Naive thymus-derived CD4-positive, alpha-beta T cell (primary cell): ENCODE data around the gene TXNDC5. TPM values are rescaled to one million over a fixed set of nuclear protein-coding genes. Genes with fewer than 3 reads are reported as not detected.

Source experiments
- ATAC-seq: fragments of 150-1000 bp; cut with Tn5 transposase; 2 replicates; pipeline ENCODE4 v1.10.0; 2021; ENCODE audit warnings: mild to moderate bottlenecking, moderate library complexity
- CTCF ChIA-PET: fragments of 350-600 bp; sonication (Branson Sonifier 250); formaldehyde crosslinking; loops from one replicate; lab custom pipeline; 2021; ENCODE audit warnings: antibody characterized with exemption; lab: Charles Lee
- POLR2A ChIA-PET: fragments of 350-600 bp; sonication (Branson Sonifier 250); formaldehyde crosslinking; loops from one replicate; lab custom pipeline; 2021; ENCODE audit warnings: antibody characterized with exemption, inconsistent platforms; lab: Charles Lee
- DNase-seq, 9 donors: peaks; one replicate each; pipeline versions ENCODE4 v3.0.0 to v3.0.0-alpha.2; 2020 to 2022; ENCODE audit warnings: mixed read lengths in 1 of 9
- H3K27ac ChIP-seq: one replicate; pipeline ENCODE4 v1.7.0; 2013; ENCODE audit warnings: mild to moderate bottlenecking, low read depth, low read length, moderate library complexity
- H3K27me3 ChIP-seq, 2 donors: one replicate each; pipeline ENCODE4 v1.7.0; 2013; ENCODE audit warnings: low read length in 2 of 2, mild to moderate bottlenecking in 2 of 2, moderate library complexity in 2 of 2; ENCODE audit not compliant: control insufficient read depth in 2 of 2, insufficient read depth in 2 of 2
- H3K36me3 ChIP-seq, 3 experiments: 1 replicate in 2 of 3; 2 replicates in 1 of 3; pipeline ENCODE4 v1.7.0; 2013; ENCODE audit warnings: low read length in 3 of 3, mild to moderate bottlenecking in 3 of 3, moderate library complexity in 1 of 3; ENCODE audit not compliant: insufficient read depth in 3 of 3, control insufficient read depth in 2 of 3
- H3K4me1 ChIP-seq, 2 donors: one replicate each; pipeline ENCODE4 v1.7.0; 2013; ENCODE audit warnings: low read length in 2 of 2, mild to moderate bottlenecking in 2 of 2, moderate library complexity in 1 of 2; ENCODE audit not compliant: control insufficient read depth in 2 of 2, insufficient read depth in 2 of 2
- H3K4me3 ChIP-seq: 2 replicates; pipeline ENCODE4 v1.7.0; 2013; ENCODE audit warnings: mild to moderate bottlenecking, low read length
- H3K9me3 ChIP-seq, 3 experiments: 1 replicate in 2 of 3; 2 replicates in 1 of 3; pipeline ENCODE4 v1.7.0; 2013; ENCODE audit warnings: low read length in 3 of 3; ENCODE audit not compliant: control insufficient read depth in 2 of 3
- H3K27ac Mint-ChIP-seq, 9 donors: one replicate each; pipeline ENCODE4 v1.8.0; 2020 to 2022; ENCODE audit warnings: mixed read lengths in 9 of 9, mild to moderate bottlenecking in 8 of 9, moderate library complexity in 5 of 9, inconsistent platforms in 2 of 9
- H3K27me3 Mint-ChIP-seq, 5 donors: one replicate each; pipeline ENCODE4 v1.8.0; 2021 to 2022; ENCODE audit warnings: mixed read lengths in 5 of 5, mild to moderate bottlenecking in 1 of 5
- H3K36me3 Mint-ChIP-seq, 5 donors: one replicate each; pipeline ENCODE4 v1.8.0; 2020 to 2022; ENCODE audit warnings: mixed read lengths in 5 of 5, mild to moderate bottlenecking in 3 of 5, inconsistent platforms in 1 of 5
- H3K4me1 Mint-ChIP-seq, 7 donors: one replicate each; pipeline ENCODE4 v1.8.0; 2020 to 2022; ENCODE audit warnings: mixed read lengths in 7 of 7, mild to moderate bottlenecking in 3 of 7, inconsistent platforms in 1 of 7
- H3K4me3 Mint-ChIP-seq, 10 donors: one replicate each; pipeline ENCODE4 v1.8.0; 2020 to 2022; ENCODE audit warnings: mild to moderate bottlenecking in 10 of 10, mixed read lengths in 10 of 10, moderate library complexity in 6 of 10, inconsistent platforms in 2 of 10
- H3K9me3 Mint-ChIP-seq, 11 donors: one replicate each; pipeline ENCODE4 v1.8.0; 2020 to 2022; ENCODE audit warnings: mixed read lengths in 11 of 11, mild to moderate bottlenecking in 4 of 11, inconsistent platforms in 1 of 11, moderate library complexity in 1 of 11
- intact Hi-C, 2 donors: fragments of 100-400 bp; cut with micrococcal nuclease; formaldehyde crosslinking; loops; one replicate each; pipeline ENCODE4 v1.15.1; 2023
- polyA plus RNA-seq, 2 donors: library from polyadenylated mRNA; unstranded; fragments of 300-500 nt; fragmentation: Illumina TruSeq; gene quantifications; one replicate each; pipeline ENCODE4 v1.2.3, GENCODE V29; 2021
- total RNA-seq, 6 experiments: library from RNA in 5 of 6; stranded (reverse) in 5 of 6; gene quantifications; 1 replicate in 5 of 6; 2 replicates in 1 of 6; pipeline ENCODE4 v1.2.3 and lab custom pipeline; 2021 to 2026

The TXNDC5 gene
- total RNA-seq, result 10 to 100 TPM; 11.5 to 48.6 (median 34.8) TPM
- 10 to 100 TPM; 16.7 to 21.4 TPM for polyA plus RNA-seq
- total RNA-seq (lab: John Stamatoyannopoulos, UW), result not detected

DNA sequence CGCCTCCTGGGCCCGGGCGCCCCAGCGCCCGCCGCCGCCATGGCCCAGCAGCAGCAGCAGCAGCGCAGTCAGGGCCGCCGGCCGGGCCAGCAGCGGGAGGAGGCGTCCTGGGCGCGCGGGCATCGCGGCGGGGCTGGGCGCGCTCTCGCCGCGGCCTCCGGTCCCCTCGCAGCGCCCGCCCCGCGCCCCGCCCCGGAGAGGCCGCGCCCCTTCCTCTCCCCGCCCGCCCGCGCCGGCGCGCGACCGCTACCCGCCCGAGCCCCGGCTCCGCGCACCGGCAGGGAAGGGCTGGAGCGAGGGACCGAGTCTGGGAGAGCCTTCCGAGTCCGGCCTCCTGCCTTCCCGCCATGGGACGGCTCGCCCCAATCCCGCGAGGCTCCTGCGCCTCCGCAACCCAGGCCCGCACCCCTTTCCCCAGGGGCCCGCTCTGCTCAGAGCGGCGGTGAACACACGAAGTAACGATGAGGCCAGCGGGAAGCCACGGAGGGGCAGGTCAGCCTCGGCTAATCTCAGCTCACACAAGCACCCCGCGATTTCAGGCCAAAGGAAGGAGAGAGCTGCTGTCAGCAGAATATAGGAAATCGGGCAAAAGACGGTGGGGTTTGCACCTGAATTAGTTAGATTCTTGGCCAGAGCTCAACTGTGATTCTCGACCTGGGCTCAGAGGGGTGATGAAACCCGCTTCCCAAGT, at the start of gene TXNDC5:
Gene TXNDC5, minus strand, starts transcription at position 135 of the 691 bp plus-strand sequence. Its CDS starts 12 bp downstream, at position 123.
- Mint-ChIP-seq H3K27ac (peak within 1 kb of the TSS in 5 of 9 donors; percentile 3 to 76 (median 27)), H3K36me3 (no peaks in the 10 kb centered on the region)
- CTCF ChIA-PET, result interaction anchor here (0.6 to 1.9 kb wide), 2 partner anchors 149 to 1168 kb away, joined by 4 to 6 read pairs; no protein-coding TSS in a partner anchor

DNA sequence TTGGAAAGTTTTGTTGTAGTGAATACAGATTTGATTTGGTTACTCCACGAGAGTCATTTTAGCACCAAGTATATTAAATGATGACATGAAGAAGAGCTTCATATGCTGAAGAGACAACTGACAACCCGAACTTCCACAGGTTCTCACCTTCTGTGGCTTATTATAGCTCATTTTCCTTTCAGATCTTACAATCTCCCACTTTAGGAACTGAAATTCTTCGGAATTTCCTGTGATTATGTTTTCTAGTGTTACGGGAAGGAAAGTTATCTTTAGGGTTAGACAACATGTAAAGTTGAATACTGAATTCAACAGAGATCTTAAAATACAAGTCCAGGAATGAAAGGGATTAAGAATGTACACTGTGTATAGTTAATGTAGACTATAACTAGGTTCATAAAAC, 49.6 kb upstream of the TXNDC5 start:
- H3K9me3 ChIP-seq, result no peaks in the 10 kb centered on the region
- Mint-ChIP-seq H3K27me3 (peaks cover 0 to 13% (median 0%) of the 10 kb centered on the region in 5 donors), H3K27ac (no peak overlapping the region), H3K4me3 (no peak overlapping the region), H3K4me1 (peaks cover 0 to 4% (median 0%) of the 10 kb centered on the region in 7 donors), H3K36me3 (peaks cover 0 to 4% (median 0%) of the 10 kb centered on the region in 5 donors), H3K9me3 (peaks cover under 1 to 3% (median 2%) of the 10 kb centered on the region in 11 donors)
- H3K4me1 ChIP-seq, result no peaks in the 10 kb centered on the region
- no peak overlapping the region for H3K4me3 ChIP-seq
- CTCF ChIA-PET, result no interaction called here
- intact Hi-C loops, result no loop called here
- H3K27ac ChIP-seq, result no peak overlapping the region
- POLR2A ChIA-PET, result no interaction called here
- H3K36me3 ChIP-seq, result no peaks in the 10 kb centered on the region
- no peaks in the 10 kb centered on the region for H3K27me3 ChIP-seq
- no peak for DNase-seq
- ATAC-seq, result no peak

More for the DNA sequence above, at the start of gene TXNDC5:
- intact Hi-C loops, result loop anchor here (1.0 to 10.0 kb wide), 7 partner anchors 94 to 598 kb away; partner anchors contain the start of genes BLOC1S5 (in 2 of the 2), EEF1E1 (in 2 of the 2), SLC35B3 (in 1 of the 2) and SSR1 (in 1 of the 2)
- peak; percentile 91 for ATAC-seq
- POLR2A ChIA-PET, result no interaction called here
- Histone ChIP-seq H3K9me3 (no peaks in the 10 kb centered on the region), H3K27ac (peak within 1 kb of the TSS; percentile 46), H3K4me3 (peak within 1 kb of the TSS; percentile 76), H3K36me3 (no peaks in the 10 kb centered on the region), H3K4me1 (peaks cover 6 to 16% of the 10 kb centered on the region in 2 donors), H3K27me3 (no peaks in the 10 kb centered on the region)
- Mint-ChIP-seq H3K9me3 (no peaks in the 10 kb centered on the region), H3K4me3 (peak within 1 kb of the TSS in 9 of 10 donors; percentile 68 to 89 (median 78)), H3K4me1 (peaks cover 4 to 18% (median 6%) of the 10 kb centered on the region in 7 donors), H3K27me3 (no peaks in the 10 kb centered on the region)
- peak; percentile 35 to 82 (median 55) for DNase-seq

DNA sequence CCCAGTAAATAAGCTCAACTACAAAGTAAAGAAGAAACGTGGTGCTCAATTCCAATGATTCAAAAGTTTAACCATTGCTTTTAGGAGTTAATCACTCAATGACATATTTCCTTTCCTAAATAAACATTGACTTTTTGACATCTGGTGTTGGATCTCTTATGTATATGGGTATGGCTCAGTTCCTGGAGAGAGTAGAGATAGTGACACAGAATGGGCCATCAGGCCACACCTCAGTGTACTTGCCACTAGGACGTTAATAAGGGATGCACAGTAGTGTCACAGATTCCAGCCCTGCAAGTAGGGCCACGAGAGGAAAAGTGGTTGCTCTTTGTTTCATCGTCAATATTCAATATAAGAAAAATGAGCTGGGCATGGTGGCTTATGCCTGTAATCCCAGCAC, 48.9 kb upstream of the TXNDC5 start:
- Histone ChIP-seq H3K4me3 (no peak overlapping the region), H3K27ac (no peak overlapping the region), H3K36me3 (no peaks in the 10 kb centered on the region), H3K9me3 (no peaks in the 10 kb centered on the region), H3K27me3 (no peaks in the 10 kb centered on the region), H3K4me1 (no peaks in the 10 kb centered on the region)
- ATAC-seq (no peak), DNase-seq (no peak)
- intact Hi-C loops, result no loop called here
- Mint-ChIP-seq H3K36me3 (peaks cover 0 to 4% (median 0%) of the 10 kb centered on the region in 5 donors), H3K27ac (no peak overlapping the region), H3K4me3 (no peak overlapping the region), H3K4me1 (peaks cover 0 to 4% (median 0%) of the 10 kb centered on the region in 7 donors), H3K9me3 (peaks cover 0 to 3% (median 0%) of the 10 kb centered on the region in 11 donors), H3K27me3 (peaks cover 0 to 12% (median 0%) of the 10 kb centered on the region in 5 donors)
- ChIA-PET CTCF (no interaction called here), POLR2A (no interaction called here)

DNA sequence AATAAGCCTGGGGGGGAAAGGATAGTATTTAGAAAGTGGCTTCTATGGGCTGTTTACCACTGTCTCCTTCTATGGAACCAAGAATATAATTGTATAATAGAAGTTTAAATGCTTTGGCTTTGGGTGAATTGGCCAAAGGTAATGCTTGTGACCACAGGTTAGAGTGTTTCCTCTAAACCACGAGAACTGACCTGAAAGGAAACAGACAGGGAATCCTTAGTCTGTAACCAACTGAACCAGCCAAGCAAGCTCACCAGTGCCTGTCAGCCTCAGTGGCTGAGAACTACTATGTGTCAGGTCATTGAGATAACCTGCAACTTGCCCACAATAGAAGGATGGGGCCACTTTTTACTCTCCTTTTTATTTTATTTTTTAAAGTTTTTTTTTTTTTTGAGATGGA, 47.9 kb upstream of the TXNDC5 start:
- H3K36me3 Mint-ChIP-seq, result peaks cover 0 to 4% (median 0%) of the 10 kb centered on the region in 5 donors
- peaks cover 0 to 4% (median 0%) of the 10 kb centered on the region in 7 donors for H3K4me1 Mint-ChIP-seq
- Histone ChIP-seq H3K27ac (no peak overlapping the region), H3K4me3 (no peak overlapping the region), H3K9me3 (no peaks in the 10 kb centered on the region), H3K4me1 (no peaks in the 10 kb centered on the region), H3K36me3 (no peaks in the 10 kb centered on the region), H3K27me3 (no peaks in the 10 kb centered on the region)
- ATAC-seq, result no peak
- H3K9me3 Mint-ChIP-seq, result peaks cover 0 to 3% (median 0%) of the 10 kb centered on the region in 11 donors
- DNase-seq, result no peak
- ChIA-PET POLR2A (no interaction called here), CTCF (no interaction called here)
- H3K27ac Mint-ChIP-seq, result no peak overlapping the region
- peaks cover 0 to 11% (median 0%) of the 10 kb centered on the region in 5 donors for H3K27me3 Mint-ChIP-seq
- H3K4me3 Mint-ChIP-seq, result no peak overlapping the region
- intact Hi-C loops, result no loop called here

DNA sequence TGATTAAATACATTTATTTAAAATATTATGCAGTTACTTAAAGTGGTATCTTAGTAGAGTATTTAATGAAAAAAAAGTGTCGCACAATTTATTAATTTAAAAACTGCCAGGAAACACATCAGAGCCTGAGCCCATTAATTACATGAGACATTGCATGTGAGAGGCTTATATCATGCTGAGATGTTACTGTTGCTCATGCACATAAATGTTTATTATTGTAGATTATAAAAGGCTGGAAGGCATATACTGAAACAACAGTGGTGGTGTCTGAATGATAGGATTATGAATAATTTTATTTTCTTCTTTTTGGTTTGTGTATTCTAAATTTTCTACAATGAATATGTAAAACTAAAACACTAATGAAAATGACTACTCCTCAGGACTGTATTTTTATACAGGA, 45.7 kb upstream of the TXNDC5 start:
- H3K4me3 Mint-ChIP-seq, result no peak overlapping the region
- ATAC-seq, result no peak
- no peaks in the 10 kb centered on the region for H3K9me3 ChIP-seq
- no peaks in the 10 kb centered on the region for H3K36me3 ChIP-seq
- POLR2A ChIA-PET, result no interaction called here
- peaks cover 0 to 6% (median 3%) of the 10 kb centered on the region in 11 donors for H3K9me3 Mint-ChIP-seq
- H3K27ac ChIP-seq, result no peak overlapping the region
- H3K36me3 Mint-ChIP-seq, result peaks cover 0 to 6% (median 4%) of the 10 kb centered on the region in 5 donors
- intact Hi-C loops, result no loop called here
- no peaks in the 10 kb centered on the region for H3K4me1 ChIP-seq
- CTCF ChIA-PET, result no interaction called here
- H3K27me3 Mint-ChIP-seq, result peaks cover 0 to 8% (median 6%) of the 10 kb centered on the region in 5 donors
- H3K27me3 ChIP-seq, result no peaks in the 10 kb centered on the region
- H3K4me3 ChIP-seq, result no peak overlapping the region
- no peak for DNase-seq
- H3K27ac Mint-ChIP-seq, result no peak overlapping the region
- H3K4me1 Mint-ChIP-seq, result no peaks in the 10 kb centered on the region

DNA sequence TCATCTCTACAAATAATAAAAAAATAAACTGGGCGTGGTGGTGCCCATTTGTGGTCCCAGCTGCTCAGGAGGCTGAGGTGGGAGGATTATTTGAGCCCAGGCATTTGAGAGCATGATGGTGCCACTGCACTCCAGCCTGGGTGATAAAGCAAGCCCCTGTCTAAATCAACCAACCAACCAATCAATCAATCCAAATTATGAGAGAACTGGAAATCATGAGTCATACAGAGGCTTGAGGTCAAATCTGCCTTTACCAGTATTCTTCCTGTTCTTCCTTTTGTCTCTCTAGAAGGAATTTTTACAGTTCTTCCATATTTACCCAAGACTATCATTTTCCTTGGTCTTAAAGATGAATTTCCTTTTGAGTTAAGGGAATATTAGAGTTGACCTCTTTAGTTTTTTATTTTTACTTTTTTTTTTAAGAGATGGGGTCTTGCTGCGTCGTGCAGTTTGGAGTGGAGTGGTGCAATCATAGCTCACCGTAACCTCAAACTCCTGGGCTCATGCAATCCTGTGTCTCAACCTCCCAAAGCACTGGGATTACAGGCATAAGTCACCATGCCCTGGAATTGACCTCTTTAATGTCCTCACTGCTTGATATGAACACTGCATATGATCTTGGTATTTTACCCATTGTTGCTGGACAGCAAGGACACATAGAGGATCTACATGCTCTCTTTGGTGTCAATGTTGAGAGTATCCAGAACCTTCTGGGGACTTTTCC, 44.1 kb upstream of the TXNDC5 start:
- Histone ChIP-seq H3K4me1 (no peaks in the 10 kb centered on the region), H3K9me3 (no peaks in the 10 kb centered on the region), H3K36me3 (no peaks in the 10 kb centered on the region), H3K27ac (no peak overlapping the region), H3K4me3 (no peak overlapping the region), H3K27me3 (no peaks in the 10 kb centered on the region)
- Mint-ChIP-seq H3K27me3 (peaks cover 0 to 20% (median 10%) of the 10 kb centered on the region in 5 donors), H3K36me3 (peaks cover 0 to 9% (median 5%) of the 10 kb centered on the region in 5 donors), H3K27ac (no peak overlapping the region), H3K9me3 (peaks cover 0 to 15% (median 4%) of the 10 kb centered on the region in 11 donors), H3K4me1 (no peaks in the 10 kb centered on the region), H3K4me3 (no peak overlapping the region)
- ChIA-PET POLR2A (no interaction called here), CTCF (no interaction called here)
- ATAC-seq (no peak), DNase-seq (no peak)
- intact Hi-C loops, result no loop called here
